ENCODE measurements around the gene NPIPB6.
"Not testable (repeated sequence)": the region's sequence is repeated elsewhere in the genome, so short reads cannot be mapped to it uniquely, and the experiment has no call there.

Gene NPIPB6

GRCh38 chr16:28363408-28363807 lies at the start of gene NPIPB6:
Gene NPIPB6, minus strand, starts transcription at chr16:28363508. Its CDS starts 686 bp downstream, at chr16:28362822.
- DNase-seq (ENCODE audit: low read depth in 2 of 2, low spot score in 1 of 2) = not testable (repeated sequence)

DNA sequence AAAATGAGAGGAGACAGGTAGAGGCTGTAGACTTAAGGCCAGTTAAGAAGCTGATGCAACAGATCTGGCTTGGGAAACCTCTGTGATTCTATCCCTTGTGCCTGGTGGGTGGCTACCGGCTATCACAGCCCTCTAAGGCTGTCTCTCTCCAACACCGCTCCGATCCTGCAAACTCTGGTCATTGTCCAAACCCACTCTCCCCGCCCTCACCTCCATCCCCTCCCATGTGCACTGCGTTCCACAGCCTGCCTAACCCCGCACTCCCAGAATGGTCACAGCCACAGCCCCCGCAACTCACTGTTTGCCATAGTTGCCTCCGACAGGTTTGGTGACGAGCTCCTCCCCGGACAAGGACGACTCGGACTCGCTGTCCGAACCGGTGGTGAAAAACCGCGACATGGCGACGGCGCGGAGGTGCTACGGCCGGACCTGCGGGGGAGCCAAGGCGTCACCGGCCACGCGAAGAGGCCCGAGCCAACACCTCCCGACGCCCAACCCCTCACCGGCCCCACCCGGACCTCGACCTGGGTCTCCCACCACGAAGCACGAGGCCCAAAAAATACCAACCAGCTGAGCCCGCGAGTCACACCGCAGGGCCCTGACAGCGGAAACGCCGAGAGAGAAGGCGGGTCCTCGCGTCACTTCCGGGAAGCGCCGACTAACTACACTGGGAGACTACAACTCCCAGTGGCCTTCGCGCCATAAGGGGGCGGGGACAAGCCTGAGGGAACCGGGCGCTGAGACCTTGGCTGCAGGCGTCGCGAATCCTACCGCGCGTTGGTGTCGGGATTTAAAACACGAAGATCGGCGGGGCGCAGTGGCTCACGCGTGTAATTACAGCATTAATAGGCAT lies 40.1 kb upstream of the NPIPB6 start, which contains the start of gene EIF3CL:
Gene EIF3CL (minus strand): TSS at position 622 of the 853 bp plus-strand sequence. CDS start 223 bp downstream, at position 399.
- not testable (repeated sequence) for DNase-seq (ENCODE audit: low read depth in 2 of 2, low spot score in 1 of 2)

DNA sequence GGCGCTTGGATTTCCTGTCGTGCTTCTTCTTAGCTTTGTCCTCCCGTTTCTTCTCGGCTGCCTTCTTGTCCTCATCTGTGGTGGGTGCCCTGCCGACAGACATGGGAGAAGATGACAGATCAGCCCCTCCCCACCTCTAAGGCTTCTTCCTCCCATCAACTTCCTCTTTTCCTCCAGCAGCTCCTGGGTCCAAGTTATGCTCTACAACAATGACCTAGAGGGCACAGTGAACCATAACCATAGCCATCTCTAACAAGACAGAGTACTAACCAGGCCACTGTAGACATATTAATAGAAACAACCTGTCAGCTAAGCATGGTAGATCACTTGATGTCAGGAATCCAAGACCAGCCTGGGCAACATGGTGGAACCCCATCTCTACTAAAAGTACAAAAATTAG lies 28.7 kb upstream of the NPIPB6 start:
- DNase-seq (ENCODE audit: low read depth in 2 of 2, low spot score in 1 of 2) = not testable (repeated sequence)

DNA sequence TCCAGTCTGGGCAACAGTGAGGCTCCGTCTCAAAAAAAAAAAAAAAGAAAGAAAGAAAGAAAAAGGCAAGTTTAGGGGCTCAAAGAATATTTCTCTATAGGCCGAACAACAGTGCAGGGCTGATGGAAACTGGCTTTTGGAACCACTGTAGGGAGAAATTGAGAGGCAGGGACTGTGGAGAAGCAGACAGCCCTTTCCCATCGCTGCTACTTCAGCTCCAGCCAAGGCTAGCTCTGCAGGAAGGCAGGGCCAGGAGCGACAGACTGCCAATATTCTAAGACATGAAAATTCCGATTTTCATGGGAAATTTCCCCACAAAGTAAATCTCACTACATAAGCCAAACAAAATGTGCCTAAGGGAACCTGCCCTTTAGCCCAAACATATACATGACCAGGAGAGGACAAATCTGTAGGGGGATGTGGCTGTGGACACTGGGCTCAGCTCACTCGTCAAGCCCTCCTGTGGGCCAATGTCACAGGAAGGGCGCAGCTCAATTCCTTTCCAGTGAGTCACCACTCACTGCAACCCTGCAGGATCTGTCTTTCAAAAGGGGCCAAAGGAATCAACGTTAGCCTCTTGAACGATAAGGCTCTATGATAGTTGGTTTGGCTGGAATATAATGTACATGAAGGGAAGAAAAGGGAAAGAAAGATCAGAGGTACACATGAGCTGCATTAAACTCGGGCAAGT lies 19.0 kb upstream of the NPIPB6 start:
- DNase-seq (ENCODE audit: low read depth in 2 of 2, low spot score in 1 of 2) = not testable (repeated sequence)

DNA sequence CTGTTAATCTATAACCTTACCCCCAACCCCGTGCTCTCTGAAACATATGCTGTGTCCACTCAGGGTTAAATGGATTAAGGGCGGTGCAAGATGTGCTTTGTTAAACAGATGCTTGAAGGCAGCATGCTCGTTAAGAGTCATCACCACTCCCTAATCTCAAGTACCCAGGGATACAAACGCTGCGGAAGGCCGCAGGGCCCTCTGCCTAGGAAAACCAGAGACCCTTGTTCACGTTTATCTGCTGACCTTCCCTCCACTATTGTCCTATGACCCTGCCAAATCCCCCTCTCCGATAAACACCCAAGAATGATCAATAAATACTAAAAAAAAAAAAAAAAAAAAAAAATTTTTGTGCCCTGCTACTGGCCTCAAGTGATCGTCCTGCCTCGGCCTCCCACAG lies 14.5 kb upstream of the NPIPB6 start:
- not testable (repeated sequence) for DNase-seq (ENCODE audit: low read depth in 2 of 2, low spot score in 1 of 2)

- not testable (repeated sequence) for DNase-seq (ENCODE audit: low read depth in 2 of 2, low spot score in 1 of 2)
Measured at GRCh38 chr16:28377108-28377625, 13.9 kb upstream of the NPIPB6 start.

DNA sequence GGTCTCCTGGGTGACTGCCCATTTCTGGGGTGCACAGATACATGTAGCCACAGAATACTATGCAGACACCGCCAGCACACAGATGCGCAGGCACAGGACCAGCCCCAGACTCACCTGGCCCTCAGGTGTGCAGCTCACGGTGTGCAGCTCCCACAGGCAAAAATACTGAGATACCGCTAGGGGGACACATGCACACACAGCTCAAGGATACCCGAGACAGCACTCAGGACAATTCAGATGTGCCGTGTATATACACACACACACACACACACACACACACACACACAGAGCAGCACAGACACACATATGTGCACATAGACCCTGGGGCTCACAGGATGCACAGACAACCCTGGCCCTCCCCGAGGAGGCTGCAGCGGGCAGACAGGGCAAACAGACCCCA lies 11.8 kb upstream of the NPIPB6 start:
- not testable (repeated sequence) for DNase-seq (ENCODE audit: low read depth in 2 of 2, low spot score in 1 of 2)

- DNase-seq (ENCODE audit: low read depth in 2 of 2, low spot score in 1 of 2) = not testable (repeated sequence)
Measured at GRCh38 chr16:28374281-28374680, 11.0 kb upstream of the NPIPB6 start.

DNA sequence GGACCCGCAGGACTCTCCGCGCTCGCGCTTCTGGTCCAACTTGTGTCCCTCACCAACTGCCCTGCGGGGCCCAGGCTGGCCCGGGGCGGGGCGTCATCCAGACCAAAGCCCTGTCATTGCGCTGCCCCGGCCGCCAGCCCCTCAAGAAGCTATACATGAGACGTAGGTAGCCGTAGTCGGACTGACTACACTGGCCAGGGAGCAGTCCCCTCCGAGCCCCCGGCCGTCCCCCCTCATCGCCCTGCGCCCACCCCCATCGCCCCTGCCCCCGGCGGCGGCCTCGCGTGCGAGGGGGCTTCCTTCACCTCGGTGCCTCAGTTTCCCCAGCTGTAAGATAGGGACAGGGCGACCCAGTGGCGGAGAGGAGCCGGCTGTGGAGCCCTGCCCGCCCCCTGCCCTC lies 4.6 kb upstream of the NPIPB6 start:
- DNase-seq (ENCODE audit: low read depth in 2 of 2, low spot score in 1 of 2) = not testable (repeated sequence)

- not testable (repeated sequence) for DNase-seq (ENCODE audit: low read depth in 2 of 2, low spot score in 1 of 2)
Measured at GRCh38 chr16:28364268-28365173, 1.2 kb upstream of the NPIPB6 start.

DNA sequence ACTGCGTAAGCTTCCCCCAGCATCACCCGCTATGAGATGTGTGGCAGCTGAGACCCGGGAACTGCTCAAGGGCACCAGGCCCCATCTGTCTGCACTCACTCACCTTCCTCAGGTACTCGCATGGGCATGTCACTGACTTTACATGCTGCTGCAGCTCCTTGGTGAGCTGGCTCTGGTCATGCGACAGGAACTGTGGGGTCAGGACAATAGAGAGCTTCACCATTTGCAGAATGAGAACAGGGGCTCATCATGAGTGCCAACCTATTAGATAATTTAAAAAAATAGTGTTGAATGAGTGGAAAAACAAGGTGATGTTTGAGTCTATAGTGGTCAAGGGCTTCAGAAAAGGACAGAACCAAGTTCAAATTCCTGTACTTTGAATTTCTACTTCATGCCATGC lies 708 bp downstream of the NPIPB6 start:
- not testable (repeated sequence) for DNase-seq (ENCODE audit: low read depth in 2 of 2, low spot score in 1 of 2)

- DNase-seq (ENCODE audit: low read depth in 2 of 2, low spot score in 1 of 2) = not testable (repeated sequence)
Measured at GRCh38 chr16:28338230-28338629, 25.1 kb downstream of the NPIPB6 start.

GRCh38 chr16:28336940-28337710 lies 26.2 kb downstream of the NPIPB6 start:
- DNase-seq (ENCODE audit: low read depth in 2 of 2, low spot score in 1 of 2) = not testable (repeated sequence)

- DNase-seq (ENCODE audit: low read depth in 2 of 2, low spot score in 1 of 2) = not testable (repeated sequence)
Measured at GRCh38 chr16:28335678-28336077, 27.6 kb downstream of the NPIPB6 start.

- not testable (repeated sequence) for DNase-seq (ENCODE audit: low read depth in 2 of 2, low spot score in 1 of 2)
Measured at GRCh38 chr16:28332632-28333031, 30.7 kb downstream of the NPIPB6 start.

DNA sequence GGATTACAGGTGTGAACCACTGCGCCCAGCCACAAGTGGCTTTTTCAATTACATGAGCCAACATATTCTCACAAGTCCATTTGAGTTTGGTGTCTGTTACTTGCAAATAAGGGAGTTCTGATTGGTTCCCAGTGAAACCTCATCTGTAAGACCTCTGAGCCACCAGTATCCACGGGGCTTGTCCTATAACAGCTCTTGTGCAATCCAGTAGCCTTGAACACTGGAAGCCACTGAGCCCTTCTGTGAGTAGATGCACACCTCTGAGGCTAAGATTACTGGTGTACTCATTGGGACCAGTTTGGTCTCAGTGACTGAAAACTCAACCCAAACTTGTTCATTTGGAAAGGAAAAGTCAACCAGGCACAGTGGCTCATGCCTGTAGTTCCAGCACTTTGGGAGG lies 32.3 kb downstream of the NPIPB6 start:
- DNase-seq (ENCODE audit: low read depth in 2 of 2, low spot score in 1 of 2) = not testable (repeated sequence)

DNA sequence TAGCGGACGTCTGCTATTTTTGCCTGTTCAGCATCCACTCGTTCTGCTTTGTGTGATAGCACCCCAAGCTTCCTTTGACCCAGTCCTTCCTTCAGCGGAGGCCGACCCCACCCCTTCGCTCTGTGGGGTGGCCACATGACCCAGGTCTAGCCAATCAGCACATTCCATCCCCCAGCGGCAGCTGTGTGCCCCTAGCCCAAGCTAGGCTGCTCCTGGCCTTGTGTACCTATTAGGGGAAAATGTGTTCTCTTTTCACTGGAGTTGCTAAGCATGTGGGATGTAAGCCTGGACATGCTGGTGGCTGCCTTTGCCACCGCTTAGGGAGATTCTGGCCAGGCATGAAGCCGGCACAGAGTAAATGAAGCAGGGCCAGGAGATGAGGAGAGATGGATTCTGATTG lies 33.1 kb downstream of the NPIPB6 start:
- DNase-seq (ENCODE audit: low read depth in 2 of 2, low spot score in 1 of 2) = not testable (repeated sequence)

DNA sequence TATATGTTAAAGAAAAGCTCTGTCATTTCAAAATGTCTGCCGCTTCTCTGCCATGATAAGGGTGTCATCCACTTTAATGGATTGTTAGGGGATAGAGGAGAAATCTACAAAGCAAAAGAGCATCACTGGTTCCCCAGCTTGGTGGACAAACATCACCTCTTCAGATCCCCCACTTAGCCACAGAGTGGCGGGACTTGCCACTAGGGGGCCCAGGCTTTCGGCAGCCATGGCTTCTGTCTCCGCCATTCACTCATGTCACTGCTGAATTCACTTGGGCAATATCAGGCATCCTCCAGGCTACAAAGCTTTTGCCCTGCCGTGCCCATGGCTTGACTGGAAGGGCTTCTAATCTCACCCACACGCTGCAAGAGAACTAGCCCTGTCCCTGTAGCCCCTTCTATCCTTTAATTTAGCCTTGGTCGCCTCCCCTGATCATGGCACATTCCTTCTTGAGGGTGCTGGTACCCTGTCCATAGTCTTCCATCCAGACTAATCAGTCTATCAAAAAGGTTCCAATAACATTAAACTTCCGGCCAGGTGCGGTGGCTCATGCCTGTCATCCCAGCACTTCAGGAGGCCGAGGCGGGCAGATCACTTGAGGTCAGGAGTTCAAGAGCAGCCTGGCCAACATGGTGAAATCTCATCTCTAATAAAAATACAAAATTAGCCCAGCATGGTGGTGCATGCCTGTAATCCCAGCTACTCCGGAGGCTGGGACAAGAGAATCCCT lies 36.3 kb downstream of the NPIPB6 start:
- peak; percentile 33 to 48 for DNase-seq (ENCODE audit: low read depth in 2 of 2, low spot score in 1 of 2)

- DNase-seq (ENCODE audit: low read depth in 2 of 2, low spot score in 1 of 2) = no peak
Measured at GRCh38 chr16:28324887-28325279, 38.4 kb downstream of the NPIPB6 start.

Measured in stimulated activated CD8-positive, alpha-beta memory T cell treated with anti-CD3 and anti-CD28 coated beads, Interleukin-4, amount 100 ng/mL, for 1 hour (primary cell).